Measurements from ENCODE around the gene PDZRN4.
"Not testable (repeated sequence)": the region's sequence is repeated elsewhere in the genome, so short reads cannot be mapped to it uniquely, and the experiment has no call there.

The PDZRN4 gene

GRCh38 chr12:41286426-41286825 is 98.3 kb downstream of the PDZRN4 start:
- DNase-seq (ENCODE audit: low read depth): no peak

- DNase-seq (ENCODE audit: low read depth): no peak
Observed at GRCh38 chr12:41287500-41288141, 99.5 kb downstream of the PDZRN4 start.

GRCh38 chr12:41288142-41288811 is 100.2 kb downstream of the PDZRN4 start:
- DNase-seq (ENCODE audit: low read depth): no peak

- no peak for DNase-seq (ENCODE audit: low read depth)
Observed at GRCh38 chr12:41289501-41289900, 101.4 kb downstream of the PDZRN4 start.

GRCh38 chr12:41293011-41293410 is 104.9 kb downstream of the PDZRN4 start:
- no peak for DNase-seq (ENCODE audit: low read depth)

GRCh38 chr12:41293461-41293860 is 105.3 kb downstream of the PDZRN4 start:
- DNase-seq (ENCODE audit: low read depth): no peak

- DNase-seq (ENCODE audit: low read depth): no peak
Observed at GRCh38 chr12:41302979-41303403, 114.9 kb downstream of the PDZRN4 start.

GRCh38 chr12:41304526-41304925 is 116.4 kb downstream of the PDZRN4 start:
- no peak for DNase-seq (ENCODE audit: low read depth)

GRCh38 chr12:41310367-41310766 is 122.2 kb downstream of the PDZRN4 start:
- DNase-seq (ENCODE audit: low read depth): no peak

GRCh38 chr12:41311883-41312282 is 123.8 kb downstream of the PDZRN4 start:
- no peak for DNase-seq (ENCODE audit: low read depth)

GRCh38 chr12:41312451-41312850 is 124.3 kb downstream of the PDZRN4 start:
- DNase-seq (ENCODE audit: low read depth): not testable (repeated sequence)

- DNase-seq (ENCODE audit: low read depth): no peak
Observed at GRCh38 chr12:41325336-41325735, 137.2 kb downstream of the PDZRN4 start.

GRCh38 chr12:41327096-41327895 is 139.2 kb downstream of the PDZRN4 start:
- no peak for DNase-seq (ENCODE audit: low read depth)

GRCh38 chr12:41333974-41334373 is 145.9 kb downstream of the PDZRN4 start:
- DNase-seq (ENCODE audit: low read depth): no peak

GRCh38 chr12:41334390-41334789 is 146.3 kb downstream of the PDZRN4 start:
- DNase-seq (ENCODE audit: low read depth): no peak

- no peak for DNase-seq (ENCODE audit: low read depth)
Observed at GRCh38 chr12:41336041-41336549, 148.0 kb downstream of the PDZRN4 start.

GRCh38 chr12:41339784-41340183 is 151.7 kb downstream of the PDZRN4 start:
- DNase-seq (ENCODE audit: low read depth): no peak

- no peak for DNase-seq (ENCODE audit: low read depth)
Observed at GRCh38 chr12:41344776-41345470, 156.8 kb downstream of the PDZRN4 start.

GRCh38 chr12:41348198-41348597 is 160.1 kb downstream of the PDZRN4 start:
- DNase-seq (ENCODE audit: low read depth): no peak

GRCh38 chr12:41356181-41356580 is 168.1 kb downstream of the PDZRN4 start:
- DNase-seq (ENCODE audit: low read depth): no peak

GRCh38 chr12:41361738-41362137 is 173.6 kb downstream of the PDZRN4 start:
- DNase-seq (ENCODE audit: low read depth): no peak

- no peak for DNase-seq (ENCODE audit: low read depth)
Observed at GRCh38 chr12:41362510-41362909, 174.4 kb downstream of the PDZRN4 start.
